ENCODE measurements around the gene ALS2CL. TPM values are rescaled to one million over a fixed set of nuclear protein-coding genes. Genes with fewer than 3 reads are reported as not detected.
"Not testable (repeated sequence)": the region's sequence is repeated elsewhere in the genome, so short reads cannot be mapped to it uniquely, and the experiment has no call there.

Gene ALS2CL, protein sequence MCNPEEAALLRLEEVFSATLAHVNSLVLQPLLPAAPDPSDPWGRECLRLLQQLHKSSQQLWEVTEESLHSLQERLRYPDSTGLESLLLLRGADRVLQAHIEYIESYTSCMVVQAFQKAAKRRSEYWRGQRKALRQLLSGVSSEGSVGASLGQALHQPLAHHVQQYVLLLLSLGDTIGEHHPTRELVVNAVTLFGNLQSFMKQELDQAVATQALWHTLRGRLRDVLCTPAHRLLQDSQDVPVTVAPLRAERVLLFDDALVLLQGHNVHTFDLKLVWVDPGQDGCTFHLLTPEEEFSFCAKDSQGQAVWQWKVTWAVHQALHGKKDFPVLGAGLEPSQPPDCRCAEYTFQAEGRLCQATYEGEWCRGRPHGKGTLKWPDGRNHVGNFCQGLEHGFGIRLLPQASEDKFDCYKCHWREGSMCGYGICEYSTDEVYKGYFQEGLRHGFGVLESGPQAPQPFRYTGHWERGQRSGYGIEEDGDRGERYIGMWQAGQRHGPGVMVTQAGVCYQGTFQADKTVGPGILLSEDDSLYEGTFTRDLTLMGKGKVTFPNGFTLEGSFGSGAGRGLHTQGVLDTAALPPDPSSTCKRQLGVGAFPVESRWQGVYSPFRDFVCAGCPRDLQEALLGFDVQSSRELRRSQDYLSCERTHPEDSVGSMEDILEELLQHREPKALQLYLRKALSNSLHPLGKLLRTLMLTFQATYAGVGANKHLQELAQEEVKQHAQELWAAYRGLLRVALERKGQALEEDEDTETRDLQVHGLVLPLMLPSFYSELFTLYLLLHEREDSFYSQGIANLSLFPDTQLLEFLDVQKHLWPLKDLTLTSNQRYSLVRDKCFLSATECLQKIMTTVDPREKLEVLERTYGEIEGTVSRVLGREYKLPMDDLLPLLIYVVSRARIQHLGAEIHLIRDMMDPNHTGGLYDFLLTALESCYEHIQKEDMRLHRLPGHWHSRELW
- total RNA-seq = 43.8 TPM

- DNase-seq (ENCODE audit: low spot score) = peak; percentile 52
These were observed at the start of gene ALS2CL for GRCh38 chr3:46693038-46693891. ALS2CL (minus strand) TSS chr3:46693679; CDS start chr3:46689440, 4,239 bp downstream.

DNA sequence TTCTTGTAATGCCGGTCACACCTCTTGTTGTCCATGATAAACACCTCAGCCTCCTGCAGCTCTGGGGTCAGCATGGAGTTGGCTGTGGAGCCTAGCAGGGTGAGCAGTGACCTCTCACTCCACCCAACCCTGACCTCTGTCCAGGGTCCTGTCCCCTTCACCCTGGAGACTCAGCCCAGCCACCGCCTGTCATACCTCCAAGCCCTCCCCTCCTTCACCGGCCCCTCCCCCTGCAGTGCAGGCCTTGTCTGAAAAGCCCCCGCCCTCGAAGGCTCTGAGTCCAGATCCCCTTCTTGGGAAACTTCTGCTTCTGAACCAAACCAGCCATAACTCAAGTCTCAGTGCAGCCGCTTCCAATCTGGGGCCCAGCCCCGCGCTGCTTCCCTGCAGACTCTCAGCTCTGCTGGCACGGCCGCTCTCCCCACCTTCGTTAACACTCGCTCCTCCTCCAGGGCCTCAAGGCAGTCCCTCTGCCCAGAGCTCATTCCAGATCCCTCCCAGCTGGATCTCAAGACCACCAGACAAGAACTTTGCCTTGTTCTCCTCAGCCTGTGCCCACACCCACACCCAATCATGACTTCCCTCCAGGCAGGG lies 49.6 kb upstream of the ALS2CL start:
- DNase-seq (ENCODE audit: low spot score) = no peak

- DNase-seq (ENCODE audit: low spot score) = not testable (repeated sequence)
These were observed 46.1 kb upstream of the ALS2CL start for GRCh38 chr3:46739565-46739964.

DNA sequence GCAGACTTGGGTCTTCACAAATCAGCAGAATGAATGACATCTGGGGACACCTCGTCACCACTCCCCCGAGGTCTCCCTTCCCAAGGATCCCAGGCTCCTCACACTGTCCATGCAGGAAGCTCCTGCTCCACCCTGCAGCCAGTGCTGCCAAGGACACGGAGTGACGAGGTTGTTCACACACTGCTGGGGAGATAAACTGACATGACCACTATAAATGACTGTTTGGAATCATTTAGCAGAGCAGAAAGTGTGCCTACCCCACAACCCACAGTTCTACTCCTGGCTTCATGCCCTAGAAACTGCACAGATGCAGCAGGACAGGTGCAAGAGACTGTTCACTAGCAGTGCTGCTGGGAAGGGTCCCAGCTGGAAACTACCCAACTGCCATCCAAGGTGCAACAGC lies 43.9 kb upstream of the ALS2CL start:
- no peak for DNase-seq (ENCODE audit: low spot score)

- DNase-seq (ENCODE audit: low spot score) = no peak
These were observed 42.8 kb upstream of the ALS2CL start for GRCh38 chr3:46736006-46736872.

DNA sequence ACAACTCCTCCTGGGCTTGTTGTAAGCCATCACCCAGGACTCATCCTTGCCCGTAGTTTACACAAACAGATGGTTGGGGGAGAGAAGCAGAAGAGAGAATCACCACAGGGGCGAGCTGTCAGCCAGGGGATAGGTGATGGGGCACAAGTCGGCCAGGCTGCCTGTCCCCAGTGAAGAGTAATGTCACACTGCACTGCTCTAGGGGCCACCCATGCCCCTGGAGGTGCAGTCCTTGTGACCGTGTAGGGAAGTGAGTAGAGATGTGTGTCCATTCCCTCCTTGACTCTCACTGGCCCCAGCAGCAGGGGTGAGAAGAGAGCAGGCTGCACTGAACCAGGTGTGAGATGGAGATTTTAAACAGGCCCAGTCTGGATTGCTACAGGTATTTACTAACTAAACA lies 41.3 kb upstream of the ALS2CL start:
- no peak for DNase-seq (ENCODE audit: low spot score)

DNA sequence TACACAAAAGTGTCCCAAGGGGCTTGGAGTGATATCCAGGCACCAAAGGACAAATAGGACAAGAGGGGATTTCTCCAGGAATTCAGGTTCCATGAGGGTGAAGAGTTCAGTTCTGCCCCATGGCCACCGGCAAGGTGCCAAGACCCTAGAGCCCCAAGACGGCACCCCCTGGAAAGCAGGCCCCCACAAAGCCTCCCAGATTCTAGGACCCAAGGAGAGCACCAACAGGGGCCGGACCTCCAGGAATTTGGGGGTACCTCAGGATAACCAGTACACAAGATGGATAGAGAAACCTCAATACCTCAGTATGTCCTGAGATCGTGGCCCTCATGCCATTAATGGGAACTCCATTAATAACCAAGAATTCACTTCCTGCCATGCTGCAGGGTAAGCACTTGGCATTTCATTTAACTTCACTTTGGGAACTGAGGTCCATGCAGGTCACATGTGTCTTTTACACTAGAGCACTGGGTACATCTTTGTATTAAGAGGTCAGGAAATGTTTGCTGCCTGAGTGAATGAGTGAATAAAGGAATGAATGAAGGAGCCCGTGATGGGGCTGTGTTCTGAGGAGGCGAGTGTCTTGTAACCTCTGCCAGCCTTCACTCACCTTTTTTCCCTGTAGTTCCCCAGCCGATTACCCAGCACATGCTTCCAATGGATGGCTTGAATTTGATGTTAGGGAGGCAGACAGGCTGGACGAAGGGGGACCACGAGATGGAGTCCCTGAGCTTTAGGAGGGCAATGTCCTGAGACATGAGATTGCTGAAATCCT lies 39.7 kb upstream of the ALS2CL start:
- no peak for DNase-seq (ENCODE audit: low spot score)

DNA sequence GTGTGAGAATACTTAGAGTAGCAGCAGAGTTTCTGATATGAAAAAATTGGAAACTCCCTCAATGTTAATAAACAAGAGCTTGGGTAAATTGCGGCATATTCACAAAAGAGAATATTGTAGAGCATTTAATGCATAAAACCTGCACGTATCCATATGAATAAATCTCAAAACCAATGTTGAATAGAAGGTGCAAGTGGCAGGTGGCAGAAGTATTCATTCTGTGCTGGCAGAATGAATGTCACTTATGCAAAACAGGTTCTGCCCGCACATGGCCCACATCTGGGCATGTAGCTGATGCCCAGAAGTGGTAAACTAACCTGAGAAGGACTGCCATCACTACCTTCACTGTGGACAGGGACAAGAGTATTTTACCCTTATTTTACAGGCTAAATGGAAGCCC lies 38.3 kb upstream of the ALS2CL start:
- DNase-seq (ENCODE audit: low spot score) = no peak

DNA sequence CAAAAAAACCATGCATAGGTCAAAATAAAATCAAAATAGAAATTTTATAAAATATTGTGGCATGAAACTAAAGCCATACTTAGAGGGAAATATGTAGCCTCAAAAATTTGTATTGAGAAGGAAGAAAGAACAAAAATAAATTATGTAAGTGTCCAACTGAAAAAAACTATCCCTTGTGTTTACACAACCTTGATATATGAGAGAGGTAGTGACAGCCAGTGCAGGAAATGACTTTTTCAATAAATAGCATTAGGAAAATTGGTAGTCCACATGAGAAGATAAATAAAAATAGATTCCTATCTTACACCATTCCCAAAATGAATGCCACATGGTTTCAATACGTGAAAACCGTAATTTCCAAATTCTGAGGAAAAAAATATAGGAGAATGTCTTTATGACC lies 37.3 kb upstream of the ALS2CL start:
- DNase-seq (ENCODE audit: low spot score) = no peak

GRCh38 chr3:46729038-46729437 lies 35.6 kb upstream of the ALS2CL start:
- no peak for DNase-seq (ENCODE audit: low spot score)

DNA sequence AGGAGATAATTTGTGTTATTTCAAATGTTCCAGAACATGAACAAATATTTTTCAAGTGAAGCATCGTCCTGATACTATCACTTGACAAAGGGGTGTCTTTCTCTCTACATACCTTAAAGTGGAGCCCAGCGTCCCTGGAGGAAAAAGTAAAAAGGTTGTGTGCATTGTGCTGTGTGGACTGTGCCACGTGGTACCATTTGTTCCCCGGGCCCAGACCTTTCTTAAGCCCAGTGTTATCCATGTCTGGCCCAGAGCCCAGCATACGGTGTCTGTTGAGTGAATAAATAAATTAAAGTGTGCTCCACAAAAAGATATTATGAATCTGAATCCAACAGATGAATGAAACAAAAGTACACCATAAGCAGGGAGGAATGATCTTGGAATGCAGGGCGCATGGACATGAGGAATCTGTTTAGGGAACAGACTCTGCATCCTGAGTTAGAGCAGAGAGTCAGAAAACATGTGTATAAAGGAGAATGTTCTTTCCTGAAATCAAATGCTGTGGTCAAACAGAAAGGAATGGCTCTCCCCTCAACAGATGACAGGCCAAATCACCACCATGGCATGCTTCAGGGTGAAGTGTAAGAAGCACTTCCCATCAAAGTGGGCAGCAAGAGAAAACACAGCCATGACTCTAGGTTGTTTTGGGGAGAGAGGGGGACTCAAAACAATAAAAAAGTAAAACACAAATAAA lies 32.3 kb upstream of the ALS2CL start:
- no peak for DNase-seq (ENCODE audit: low spot score)

DNA sequence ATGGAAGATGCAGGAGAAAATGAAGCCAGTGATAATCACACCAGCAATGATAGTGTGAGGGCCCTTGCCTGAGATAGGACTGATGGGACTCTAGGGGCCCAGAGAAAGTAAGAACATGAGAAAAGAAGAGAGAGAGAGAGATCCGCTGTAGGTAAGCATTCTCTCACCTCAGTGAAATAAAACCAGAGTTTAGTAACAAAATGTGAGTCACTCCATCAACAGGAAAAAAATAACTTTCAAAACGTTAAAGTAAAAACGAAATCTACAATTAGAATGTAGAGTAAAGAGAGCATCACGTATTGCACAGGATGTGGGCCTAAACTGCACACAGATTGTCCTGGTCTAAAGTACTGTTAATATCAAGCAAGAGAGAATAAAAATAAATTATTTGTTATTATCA lies 30.9 kb upstream of the ALS2CL start:
- no peak for DNase-seq (ENCODE audit: low spot score)

DNA sequence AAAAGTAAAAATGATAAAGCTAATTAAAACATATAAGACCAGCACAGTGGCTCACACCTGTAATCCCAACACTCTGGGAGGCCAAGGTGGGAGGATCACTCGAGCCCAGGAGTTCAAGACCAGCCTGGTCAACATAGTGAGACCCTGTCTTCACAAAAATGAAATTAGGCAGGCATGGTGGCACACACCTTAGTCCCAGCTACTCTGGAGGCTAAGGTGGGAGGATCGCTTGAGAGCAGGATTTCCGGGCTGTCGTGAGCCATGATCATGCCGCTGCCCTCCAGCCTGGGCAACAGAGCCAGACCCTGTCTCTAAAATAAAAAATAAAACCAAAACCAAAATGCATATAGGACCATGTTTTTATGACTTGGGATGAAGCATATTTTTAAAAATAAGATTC lies 29.0 kb upstream of the ALS2CL start:
- DNase-seq (ENCODE audit: low spot score) = no peak

DNA sequence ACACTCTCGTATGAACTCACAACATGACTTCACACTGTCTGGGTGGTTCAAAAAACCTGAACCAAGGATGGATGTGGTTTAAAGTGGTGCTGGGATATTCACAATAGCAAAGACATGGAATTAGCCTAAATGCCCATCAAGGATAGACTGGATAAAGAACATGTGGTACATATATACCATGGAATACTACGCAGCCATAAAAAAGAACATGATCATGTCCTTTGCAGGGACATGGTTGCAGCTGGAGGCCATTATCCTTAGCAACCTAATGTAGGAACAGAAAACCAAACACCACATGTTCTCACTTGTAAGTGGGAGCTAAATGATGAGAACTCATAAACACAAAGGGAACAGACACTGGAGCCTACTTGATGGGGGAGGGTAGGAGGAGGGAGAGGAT lies 27.5 kb upstream of the ALS2CL start:
- DNase-seq (ENCODE audit: low spot score) = no peak

DNA sequence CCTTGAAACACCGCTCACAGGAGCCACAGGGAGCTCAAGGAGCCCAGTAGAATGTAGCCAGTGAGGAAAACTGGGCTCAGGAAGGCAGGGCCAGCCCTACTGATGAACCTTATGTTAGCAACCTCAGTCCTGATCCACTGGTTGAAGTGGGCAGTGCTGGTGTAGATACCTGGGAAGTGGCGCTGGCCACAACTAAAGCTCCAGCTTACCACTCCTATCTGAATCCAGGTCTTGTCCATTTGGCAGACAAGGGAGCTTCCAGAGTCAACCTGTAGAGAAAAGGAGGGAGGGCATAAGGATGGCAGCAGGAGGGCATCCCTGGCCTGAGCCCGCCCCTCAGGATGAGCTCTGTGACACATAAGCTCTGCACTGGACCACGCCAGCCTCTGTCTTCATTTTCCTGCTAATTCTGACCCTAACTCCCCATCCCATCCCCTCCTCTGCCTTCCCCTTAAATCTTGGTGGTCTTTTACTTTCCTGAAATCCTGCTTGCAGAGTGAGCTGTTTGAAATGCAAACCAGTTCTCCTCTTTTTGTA lies 26.3 kb upstream of the ALS2CL start:
- DNase-seq (ENCODE audit: low spot score) = no peak

- no peak for DNase-seq (ENCODE audit: low spot score)
These were observed 25.6 kb upstream of the ALS2CL start for GRCh38 chr3:46719044-46719565.

DNA sequence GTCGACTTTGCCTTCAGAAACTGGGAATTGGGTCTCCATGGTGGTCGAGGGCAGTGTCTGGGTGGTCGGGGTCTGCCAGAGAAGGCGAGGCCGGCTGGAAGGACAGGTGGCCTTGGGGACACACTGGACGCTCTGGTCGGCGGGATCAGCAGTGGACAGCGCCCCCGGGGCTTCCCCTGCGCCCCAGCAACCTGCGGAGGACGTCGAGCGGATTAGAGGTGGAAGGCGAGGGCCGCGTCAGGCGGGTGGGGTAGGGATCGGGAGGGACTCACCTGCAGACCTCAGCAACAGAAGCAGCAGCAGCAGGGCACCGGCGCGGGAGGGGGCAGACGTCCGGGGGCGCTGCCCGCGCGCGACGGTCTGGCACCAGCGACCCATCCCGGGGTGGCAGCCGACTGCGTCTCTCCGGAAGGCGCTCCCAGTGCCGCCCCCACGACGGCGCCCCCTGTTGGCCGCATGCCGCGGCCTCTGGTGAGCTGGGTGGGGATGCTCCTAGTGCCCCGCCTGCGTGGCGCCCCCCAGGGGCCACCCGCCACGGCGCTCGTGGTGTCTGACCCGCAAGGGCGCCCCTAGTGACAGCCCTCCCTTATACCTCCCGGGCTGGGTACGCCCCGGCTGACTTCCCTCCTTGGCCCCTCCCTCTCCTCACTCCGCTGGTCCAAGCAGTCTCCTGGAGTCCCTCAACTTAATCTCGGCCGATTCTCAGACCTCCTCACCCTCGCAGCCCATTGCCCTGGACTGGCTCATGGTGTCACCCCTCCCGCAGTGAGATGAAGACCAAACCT lies 24.2 kb upstream of the ALS2CL start, which contains the start of gene PRSS50:
TSS of gene PRSS50 (minus strand) at position 423 of the 785 bp plus-strand sequence. CDS start at position 378, 45 bp downstream.
- peak; percentile 9 for DNase-seq (ENCODE audit: low spot score)

Measured in mucosa of gallbladder (tissue), 1 donor.